Fibroblast of skin of left quadriceps (primary cell): ENCODE data around the gene RAB35.

Experiments used
- DNase-seq, 2 experiments: peaks; one replicate each; pipeline ENCODE4 v3.0.0-alpha.2; 2013; ENCODE audit warnings: low read depth in 2 of 2

RAB35 gene

DNA sequence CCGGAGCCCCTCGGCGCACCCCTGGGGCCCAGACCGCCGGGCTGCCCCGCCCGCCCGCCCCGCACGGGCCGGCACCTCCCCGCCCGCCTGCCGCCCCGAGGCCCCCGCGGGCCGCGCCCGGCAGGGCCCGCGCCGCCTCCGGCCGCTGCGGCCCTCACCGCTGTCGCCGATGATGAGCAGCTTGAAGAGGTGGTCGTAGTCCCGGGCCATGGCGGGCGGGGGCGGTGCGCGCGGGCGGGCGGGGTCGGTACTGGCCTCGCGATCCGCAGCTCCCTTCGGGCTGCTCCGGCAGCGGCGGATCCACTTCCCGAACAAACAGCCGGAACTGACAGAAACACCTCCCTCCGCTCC lies at the start of gene RAB35:
Gene RAB35 (minus strand): TSS at position 313 of the 351 bp plus-strand sequence. CDS start 103 bp downstream, at position 210.
- DNase-seq = no peak

DNA sequence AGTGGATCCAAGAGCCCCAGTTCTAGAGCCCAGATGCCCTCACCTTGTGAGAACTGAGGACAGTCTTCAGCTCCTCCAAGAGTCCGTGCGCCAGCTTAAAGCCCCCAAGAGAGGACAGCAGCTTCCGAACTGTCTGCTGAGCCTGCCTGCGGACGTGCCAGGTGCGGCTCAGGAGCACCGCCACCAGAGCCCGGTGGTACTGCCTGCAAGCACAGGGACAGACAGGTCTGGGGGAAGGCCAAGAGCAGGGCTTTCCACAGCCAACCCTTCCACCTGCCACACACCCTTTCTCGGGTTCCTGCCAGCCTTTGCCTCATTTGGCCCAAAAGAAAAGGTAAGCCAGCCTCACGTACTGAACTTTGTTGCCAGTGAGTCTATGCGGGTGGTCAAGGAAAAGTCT lies 47.7 kb upstream of the RAB35 start:
- no peak for DNase-seq

DNA sequence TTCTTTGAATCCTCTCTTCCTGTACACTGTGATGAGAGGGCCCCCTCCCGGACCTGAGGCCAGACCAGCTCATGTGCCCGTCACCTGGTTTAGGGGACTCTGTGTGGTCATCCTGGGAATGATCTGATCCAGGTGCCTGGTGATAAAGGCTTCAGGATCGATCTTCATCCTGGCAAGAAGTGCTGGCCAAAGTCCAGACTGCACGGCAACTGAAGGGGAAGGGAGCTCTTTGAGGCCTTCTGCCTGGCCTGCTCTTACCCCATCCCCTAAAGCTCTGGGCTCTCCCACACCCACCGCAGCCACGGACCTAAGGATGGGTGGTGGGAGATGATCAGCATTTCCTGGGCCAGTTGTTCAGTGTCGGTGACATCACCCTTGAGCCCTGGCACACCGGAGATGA lies 46.2 kb upstream of the RAB35 start:
- DNase-seq = no peak

DNA sequence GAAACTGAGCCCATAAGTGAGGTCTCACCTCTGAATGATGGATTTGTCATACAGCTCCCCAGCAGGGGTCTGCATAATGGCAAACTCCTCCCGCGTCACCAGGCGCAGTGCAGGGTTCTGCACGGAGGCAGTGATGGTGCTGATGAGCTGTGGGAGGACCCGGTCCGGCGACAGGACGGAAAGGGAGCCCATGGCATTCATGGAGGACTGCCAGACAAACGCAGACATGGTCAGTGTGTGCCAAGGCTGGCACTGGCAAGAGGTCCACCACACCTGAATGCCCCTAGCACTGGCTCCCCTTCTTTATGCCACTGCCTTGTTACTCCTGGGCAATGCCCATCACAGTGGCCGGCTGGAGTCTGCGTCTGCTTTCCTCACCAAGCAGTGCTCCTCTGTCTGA lies 45.3 kb upstream of the RAB35 start:
- no peak for DNase-seq

DNA sequence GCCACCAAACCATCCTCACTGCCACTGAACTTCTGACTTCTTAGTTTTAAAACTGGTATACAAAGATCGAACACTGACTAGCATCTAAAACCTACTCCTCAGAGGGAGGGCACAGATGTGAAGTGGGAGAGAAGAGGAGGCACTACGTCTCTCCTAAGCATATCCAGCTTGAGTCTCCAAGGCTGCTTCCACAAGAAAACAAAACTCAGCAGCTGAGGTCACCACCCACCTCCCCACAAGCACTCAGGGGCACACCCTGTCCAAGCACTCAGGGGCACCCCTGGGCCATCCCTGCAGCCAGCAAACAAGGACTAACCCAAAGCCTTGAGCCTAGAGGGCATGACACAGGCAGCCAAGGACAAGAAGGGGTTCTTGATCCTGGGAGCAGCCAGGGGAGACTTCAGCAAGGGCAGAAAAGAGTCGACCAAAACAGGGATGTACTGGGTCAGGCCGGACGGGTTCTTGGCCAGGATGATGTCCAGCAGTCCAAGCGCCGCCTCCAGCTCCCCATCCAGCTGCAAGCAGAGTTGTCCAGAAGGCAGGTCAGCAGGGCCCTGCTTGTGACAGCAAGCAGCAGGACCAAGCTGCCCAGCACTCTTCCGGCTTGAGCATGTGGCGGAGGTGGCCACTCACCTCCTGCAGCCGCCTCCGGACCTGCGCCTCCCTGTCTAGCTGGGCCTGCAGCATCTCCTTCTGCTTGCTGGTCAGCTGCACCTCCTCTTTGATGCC lies 43.1 kb upstream of the RAB35 start:
- no peak for DNase-seq

DNA sequence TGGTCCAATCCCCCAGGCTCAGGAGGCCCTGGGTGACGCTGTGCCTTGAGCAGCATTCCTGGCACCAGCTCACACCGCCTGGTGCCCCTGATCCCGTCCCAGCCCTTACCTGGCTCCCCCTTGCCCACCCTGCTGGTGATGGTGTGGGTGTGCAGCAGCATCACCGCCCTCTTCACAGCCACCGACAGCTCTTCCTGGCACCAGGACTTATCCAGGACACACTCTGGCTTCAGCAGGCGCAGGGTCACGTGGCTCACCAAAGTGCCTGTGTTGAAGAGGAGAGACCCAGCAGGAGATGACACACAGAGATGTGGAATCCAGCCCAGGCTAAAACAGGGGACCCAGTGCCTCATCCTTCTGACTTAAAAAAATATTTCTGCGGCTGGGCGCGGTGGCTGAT lies 41.8 kb upstream of the RAB35 start:
- DNase-seq = no peak

DNA sequence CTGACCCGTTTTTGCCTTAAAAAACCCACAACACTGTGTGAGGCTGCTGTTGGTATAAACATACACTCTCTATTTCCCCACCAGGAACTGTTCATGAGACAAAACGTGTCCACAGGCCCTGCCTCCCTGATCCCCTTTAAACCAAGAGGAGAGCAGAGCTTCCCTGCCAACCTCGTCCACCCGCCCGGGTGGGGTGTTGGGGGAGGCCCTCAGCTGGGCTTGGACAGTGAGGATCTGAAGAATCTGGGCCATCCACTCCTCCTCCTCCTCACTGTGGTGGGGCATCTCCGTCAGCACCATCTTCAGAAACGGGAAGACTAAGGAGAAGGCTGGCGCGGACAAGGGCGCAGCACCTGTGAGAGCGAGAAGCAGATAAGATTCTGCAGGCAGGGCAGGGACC lies 41.1 kb upstream of the RAB35 start:
- DNase-seq = no peak

DNA sequence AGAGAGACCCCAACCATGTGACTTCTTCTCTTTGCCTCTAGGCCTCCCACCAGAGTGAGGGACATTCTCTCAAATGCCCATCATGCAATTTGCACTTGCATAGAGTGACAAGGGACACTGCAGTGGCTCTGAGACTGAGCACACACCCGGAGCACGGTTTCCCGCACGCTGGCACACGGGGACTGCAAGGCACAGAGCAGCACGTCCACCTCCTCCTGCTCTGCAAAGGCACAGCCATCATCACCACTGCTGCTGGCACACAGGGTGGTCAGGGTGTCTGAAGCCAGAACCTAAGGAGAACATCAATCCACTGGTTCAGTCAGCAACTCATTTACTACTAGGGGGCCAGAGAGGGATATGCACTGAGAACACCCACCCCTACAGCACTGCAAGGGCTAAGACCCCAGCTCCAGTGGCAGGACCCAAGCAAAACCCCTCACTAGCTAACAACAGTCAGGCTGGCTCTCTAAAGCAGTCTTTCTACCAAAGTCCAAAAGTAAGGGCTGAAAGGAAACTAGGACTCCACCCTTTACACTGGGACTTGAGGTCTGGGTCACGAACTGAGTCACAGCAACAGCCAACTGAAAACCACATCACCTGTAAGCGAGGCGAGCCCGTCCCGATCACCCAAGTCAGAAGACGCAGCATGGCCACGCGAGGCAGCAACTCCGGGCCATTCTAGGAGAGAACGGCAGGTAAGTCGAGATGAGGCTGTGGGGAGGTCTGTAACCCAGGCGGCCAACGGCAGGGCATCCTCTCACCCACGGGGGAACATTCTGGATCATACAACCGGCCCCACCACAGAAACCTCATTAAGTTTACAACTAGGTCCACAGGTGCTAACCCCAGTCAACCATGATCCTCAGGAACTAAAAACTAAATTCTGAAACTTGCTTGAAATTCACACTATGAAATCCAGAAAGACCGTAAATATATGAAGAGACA lies 40.0 kb upstream of the RAB35 start:
- DNase-seq = no peak

DNA sequence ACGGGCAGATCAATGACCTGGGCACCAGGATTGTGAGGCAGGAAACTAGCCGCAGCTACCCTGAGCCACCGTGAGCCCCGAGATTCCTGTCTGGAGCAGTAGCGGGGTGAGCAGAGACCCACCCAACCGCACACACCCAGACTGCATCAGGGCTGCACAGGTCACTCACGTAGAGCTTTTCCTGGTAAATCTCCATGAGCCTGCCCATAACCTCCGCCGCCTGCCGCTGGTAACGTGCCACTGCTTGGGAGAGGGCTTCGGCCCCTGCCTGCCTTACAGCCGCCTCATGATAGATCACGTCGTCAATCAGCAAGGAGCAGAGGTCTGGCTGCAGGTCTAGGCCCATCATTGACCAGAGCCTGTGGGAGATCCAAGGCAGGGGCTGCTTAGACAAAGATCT lies 38.5 kb upstream of the RAB35 start:
- DNase-seq = no peak

DNA sequence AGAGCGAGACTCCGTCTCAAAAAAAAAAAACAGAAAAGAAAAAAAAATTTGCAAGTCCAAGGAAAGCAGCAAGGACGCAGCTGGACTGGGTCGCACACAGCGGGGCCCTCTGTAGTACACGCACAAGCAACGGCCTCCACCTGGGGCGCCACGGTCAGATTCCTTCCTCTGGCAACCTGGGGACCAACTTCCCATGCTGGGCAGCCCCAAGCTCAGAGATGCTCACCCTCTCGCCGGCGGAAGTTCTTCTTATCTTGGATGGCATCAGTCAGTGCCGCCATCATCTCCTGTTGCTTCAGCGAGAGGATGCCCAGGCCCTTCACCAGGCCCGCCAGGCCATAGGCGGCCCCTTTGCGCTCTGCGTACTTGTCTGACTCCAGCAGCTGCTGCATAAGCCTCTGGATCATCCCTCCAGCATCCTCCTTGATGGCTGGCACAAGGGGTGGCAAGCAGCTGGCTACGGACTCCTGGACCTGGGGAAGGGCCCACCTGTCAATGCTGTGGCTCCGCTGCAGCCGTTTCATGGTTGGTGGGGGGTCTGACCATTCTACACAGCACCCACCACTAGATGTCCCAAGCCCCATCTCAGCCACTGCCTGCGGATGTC lies 34.5 kb upstream of the RAB35 start:
- no peak for DNase-seq

DNA sequence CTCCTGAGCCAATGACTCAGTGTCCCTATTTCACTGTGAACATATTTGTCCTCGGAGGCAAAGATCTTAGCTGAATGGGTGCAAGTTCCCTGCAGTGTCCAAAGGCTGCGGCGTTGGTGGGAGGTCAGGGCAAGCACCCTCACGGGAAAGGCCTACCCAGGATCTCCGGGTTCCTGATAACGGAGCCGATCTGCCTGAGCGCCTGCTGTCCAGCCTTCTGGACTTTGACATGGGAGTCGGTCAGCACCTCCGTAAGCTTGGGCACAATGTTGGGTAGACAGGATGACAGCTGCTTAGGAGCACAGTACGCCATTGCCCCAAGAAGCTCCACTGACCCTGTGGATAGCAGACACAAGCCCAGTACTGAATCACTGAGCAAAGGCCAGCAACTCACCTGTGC lies 31.5 kb upstream of the RAB35 start:
- DNase-seq = no peak

DNA sequence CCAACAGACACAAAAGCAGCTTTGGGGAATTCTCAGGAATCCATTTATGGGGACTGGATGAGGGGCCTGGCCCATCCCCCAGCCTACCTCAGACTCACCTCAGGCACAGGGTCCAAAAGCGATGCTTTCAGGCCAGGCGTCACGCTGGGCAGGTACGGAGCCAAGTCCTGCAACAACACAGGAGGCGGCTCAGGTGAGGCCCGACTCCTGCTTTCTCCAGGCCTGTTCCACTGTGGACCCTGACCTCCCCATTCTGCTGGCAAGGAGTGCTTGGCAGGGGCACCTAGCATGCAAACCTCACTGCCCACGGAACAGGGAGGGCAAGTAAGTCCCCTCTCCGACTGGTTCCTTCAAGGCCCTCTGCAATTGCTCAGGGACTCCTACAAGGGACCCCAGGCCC lies 28.6 kb upstream of the RAB35 start:
- DNase-seq = no peak

DNA sequence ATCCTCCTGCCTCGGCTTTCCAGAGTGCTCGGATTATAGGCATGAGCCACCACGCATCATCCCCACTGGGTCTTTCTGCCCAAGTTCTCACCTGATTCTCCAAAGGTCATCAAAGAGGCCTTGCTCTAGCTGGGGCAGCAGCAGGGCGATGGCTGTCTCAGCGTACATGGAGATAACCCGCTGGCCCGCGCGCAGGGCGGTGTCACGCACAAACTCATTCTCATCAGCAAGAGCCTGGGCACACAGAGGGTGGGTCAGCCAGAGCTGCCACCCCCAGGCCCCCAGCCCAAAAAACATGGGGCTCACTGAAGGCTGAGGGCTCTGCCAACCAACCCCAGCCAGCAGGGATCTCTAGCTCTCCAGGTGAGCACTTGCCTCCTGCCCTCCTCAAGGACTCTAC lies 27.7 kb upstream of the RAB35 start:
- DNase-seq = no peak

DNA sequence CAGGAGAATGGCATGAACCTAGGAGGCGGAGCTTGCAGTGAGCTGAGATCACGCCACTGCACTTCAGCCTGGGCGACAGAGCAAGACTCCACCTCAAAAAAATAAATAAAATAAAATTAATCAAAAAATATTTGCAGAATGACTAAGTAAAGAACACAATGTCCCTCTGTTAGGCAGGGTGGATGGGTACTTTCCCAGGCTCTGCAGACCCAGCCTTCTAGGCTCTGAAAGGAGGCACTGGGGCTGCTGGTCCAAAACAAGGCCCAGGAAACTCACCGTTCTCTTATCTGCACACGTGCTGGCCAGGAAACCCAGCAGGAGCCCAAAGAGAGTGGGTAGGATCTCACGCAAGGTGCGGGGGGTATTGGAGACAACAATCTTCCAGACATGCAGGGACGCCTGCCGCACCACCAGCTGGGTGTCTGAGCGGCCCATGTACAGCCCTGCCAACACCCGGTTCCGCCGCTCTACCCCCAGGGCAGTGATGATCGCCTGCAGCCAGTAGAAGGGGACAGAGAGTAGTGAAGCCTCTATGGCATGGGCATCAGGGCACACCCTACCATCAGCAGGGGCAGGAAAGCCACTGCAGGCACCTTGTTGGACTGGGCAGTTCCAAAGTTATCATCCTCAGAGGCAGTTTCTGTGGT lies 25.8 kb upstream of the RAB35 start:
- no peak for DNase-seq

DNA sequence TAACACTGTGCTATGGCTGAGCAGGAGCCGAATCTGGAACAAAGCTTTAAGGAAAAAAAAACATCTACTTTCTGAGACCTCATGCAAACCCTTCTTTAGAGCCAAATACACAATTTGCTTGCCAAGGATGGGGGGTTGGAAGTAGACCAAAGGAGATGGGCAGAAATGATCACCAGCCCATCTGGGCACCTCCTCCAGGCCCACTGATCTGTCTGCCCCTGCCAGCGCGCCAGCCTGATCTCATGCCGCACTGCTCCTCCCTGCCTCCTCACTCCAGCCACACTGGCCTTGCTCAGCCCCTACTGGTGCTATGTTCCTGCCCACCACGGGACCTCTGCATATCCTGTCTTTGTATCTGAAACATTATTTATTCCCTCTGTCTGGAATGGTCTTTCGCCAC lies 24.8 kb upstream of the RAB35 start:
- DNase-seq = no peak

DNA sequence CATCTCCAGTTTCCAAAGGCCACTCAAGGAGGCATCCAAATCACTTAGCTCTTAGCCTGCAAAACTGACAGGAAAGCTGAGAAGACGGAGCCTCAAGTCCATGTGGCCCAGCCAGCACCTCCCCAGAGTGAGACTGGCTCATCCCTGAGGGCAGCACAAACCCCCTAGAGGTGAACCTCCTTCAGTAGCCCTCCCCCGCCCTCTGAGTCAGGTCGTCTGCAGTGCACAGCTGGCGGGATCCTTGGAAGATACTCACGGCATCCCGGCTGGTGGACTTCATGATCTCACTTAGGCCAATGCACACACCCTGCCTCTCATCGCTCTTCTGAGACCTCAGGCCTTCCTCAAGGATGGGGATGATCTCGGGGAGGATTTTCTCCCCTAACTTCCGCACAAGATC lies 24.1 kb upstream of the RAB35 start:
- DNase-seq = no peak

DNA sequence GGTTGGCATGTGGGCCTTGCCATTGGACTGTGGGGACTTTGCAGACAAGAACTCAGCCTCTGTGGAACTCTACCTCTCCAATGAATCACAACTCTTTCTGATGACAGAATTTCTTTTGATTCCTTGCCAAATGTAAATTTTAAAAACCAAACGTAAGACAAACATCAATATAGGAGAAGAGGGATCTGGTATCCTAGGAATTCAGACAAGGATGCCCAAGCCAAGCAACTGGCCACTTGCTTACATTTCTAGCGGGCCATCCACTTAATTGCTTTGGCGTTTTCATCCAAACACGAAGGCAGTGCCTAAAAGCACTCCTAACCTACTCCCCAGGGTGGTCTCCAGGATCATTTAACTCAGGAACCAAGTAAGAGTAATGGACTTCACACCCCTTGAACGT lies 23.4 kb upstream of the RAB35 start:
- DNase-seq = no peak

DNA sequence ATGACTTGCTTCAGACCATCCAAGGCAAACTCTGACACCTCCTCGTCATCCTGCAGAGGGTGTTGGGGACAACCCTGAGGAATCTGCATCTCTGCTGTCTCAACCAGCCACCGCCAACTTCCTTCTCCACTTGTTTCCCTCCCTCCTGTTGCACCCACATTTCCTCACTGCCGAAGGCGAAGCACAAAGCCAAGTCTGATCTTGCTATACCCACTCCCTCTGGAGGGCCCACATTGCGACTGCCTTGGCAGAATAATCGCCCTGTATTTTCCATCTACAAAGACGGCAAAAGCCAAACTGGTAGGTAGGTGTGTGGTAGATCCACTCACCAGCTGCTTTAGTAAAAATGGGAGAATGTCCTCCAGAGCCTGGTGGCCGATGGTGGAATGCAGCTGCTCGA lies 21.8 kb upstream of the RAB35 start:
- DNase-seq = no peak

DNA sequence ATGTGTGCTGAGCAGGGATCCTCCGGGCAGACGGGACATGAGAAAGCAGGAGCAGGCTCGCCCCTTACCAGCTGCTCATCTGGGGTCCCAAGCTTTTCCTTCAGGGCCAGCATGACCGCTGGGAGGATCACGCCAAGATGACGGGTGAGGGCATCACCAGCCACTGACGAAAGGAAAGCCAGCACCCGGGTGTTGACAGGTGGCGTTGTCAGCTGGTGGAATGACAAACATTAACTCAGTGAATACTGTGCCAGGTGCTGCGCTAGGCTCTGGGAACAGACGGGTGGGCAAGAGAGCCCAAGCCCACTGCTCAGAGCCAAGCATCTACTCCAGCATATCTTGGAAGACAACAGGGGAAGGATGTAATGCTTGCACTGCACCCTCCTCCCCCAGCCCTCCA lies 21.3 kb upstream of the RAB35 start:
- no peak for DNase-seq

DNA sequence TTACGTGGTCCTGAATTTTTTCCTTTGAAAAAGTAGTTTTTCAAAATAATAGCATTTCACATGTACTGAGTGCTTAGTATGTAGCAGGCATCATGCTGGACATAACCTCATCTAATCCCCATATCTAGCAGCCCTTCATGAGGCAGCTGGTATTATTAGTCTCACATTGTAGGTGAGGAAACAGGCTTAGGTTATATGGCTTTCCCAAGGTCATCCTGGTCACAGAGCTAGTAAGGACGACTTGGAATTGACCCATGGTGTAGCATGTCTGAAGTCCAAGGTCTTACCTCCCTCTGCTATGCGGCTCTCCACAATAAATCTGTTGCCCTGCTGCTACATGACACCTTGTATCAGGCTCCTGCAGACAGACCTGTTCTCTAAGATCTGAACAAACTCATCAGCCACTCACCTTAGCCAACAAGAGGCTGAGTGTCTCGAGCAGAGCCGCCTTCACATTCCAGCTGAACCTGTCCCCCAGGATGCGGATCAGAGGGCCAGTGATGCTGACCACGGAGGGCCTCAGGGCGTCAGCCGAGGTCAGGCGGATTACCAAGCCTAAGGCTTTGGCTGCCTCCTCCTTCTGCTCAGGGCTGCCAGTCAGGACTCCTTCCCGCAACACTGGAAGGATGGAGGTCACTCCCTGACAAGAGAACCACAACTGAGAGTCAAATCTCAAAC lies 19.7 kb upstream of the RAB35 start:
- DNase-seq = no peak

DNA sequence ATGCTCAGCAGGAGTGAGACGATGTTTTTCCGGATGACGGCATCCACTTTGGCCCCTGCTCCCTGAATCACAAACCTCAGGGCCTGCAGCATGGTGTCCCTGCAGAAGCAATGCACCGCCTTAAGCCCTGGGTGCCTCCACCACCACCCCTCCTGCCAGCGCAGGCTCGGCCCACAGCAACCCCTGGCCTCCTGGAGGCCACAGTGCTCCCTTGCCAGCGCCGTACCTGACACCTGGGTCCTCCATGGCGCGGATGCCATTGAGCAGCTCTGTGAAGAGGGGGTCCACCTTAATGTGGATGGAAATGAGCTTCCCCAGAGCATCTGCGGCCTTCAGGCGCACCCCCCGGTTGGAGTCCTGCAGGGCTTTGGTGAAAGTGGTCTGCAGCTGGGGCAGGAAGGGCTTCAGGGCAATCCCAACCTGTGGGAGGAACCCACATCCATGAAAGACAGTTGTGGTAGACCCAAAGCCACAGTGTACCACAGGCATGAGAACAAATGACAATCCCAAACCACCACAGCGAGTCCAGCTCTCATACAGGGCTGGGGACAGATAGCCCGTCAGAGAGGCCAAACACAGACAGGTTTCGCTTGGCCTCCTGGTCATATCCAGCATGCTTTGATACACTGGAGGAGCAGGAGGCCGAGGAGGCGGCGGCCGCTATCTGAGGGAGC lies 17.9 kb upstream of the RAB35 start:
- no peak for DNase-seq
